Measurements from ENCODE around the gene ERGIC1.

Gene ERGIC1

GRCh38 chr5:172902497-172903472, 68.7 kb downstream of the ERGIC1 start:
- no peak for DNase-seq (ENCODE audit: low read depth in 2 of 2)

GRCh38 chr5:172903790-172904189, 69.7 kb downstream of the ERGIC1 start:
- DNase-seq (ENCODE audit: low read depth in 2 of 2): no peak

GRCh38 chr5:172904312-172904642, 70.2 kb downstream of the ERGIC1 start:
- DNase-seq (ENCODE audit: low read depth in 2 of 2): no peak

GRCh38 chr5:172904643-172905345, 70.7 kb downstream of the ERGIC1 start:
- no peak for DNase-seq (ENCODE audit: low read depth in 2 of 2)

- DNase-seq (ENCODE audit: low read depth in 2 of 2): no peak
Measured at GRCh38 chr5:172905346-172906140, 71.5 kb downstream of the ERGIC1 start.

- no peak for DNase-seq (ENCODE audit: low read depth in 2 of 2)
Measured at GRCh38 chr5:172906436-172906835, 72.4 kb downstream of the ERGIC1 start.

- DNase-seq (ENCODE audit: low read depth in 2 of 2): no peak
Measured at GRCh38 chr5:172906888-172907287, 72.8 kb downstream of the ERGIC1 start.

GRCh38 chr5:172907657-172908056, 73.6 kb downstream of the ERGIC1 start:
- no peak for DNase-seq (ENCODE audit: low read depth in 2 of 2)

- DNase-seq (ENCODE audit: low read depth in 2 of 2): no peak
Measured at GRCh38 chr5:172908662-172909061, 74.6 kb downstream of the ERGIC1 start.

- DNase-seq (ENCODE audit: low read depth in 2 of 2): no peak
Measured at GRCh38 chr5:172909931-172910502, 76.0 kb downstream of the ERGIC1 start.

- no peak for DNase-seq (ENCODE audit: low read depth in 2 of 2)
Measured at GRCh38 chr5:172910828-172911627, 77.0 kb downstream of the ERGIC1 start.

- no peak for DNase-seq (ENCODE audit: low read depth in 2 of 2)
Measured at GRCh38 chr5:172911628-172911880, 77.5 kb downstream of the ERGIC1 start.

GRCh38 chr5:172911976-172912375, 77.9 kb downstream of the ERGIC1 start:
- DNase-seq (ENCODE audit: low read depth in 2 of 2): no peak

- no peak for DNase-seq (ENCODE audit: low read depth in 2 of 2)
Measured at GRCh38 chr5:172913117-172913850, 79.2 kb downstream of the ERGIC1 start.

- DNase-seq (ENCODE audit: low read depth in 2 of 2): no peak
Measured at GRCh38 chr5:172915514-172915913, 81.5 kb downstream of the ERGIC1 start.

- DNase-seq (ENCODE audit: low read depth in 2 of 2): no peak
Measured at GRCh38 chr5:172918421-172919371, 84.6 kb downstream of the ERGIC1 start.

- no peak for DNase-seq (ENCODE audit: low read depth in 2 of 2)
Measured at GRCh38 chr5:172919525-172920446, 85.7 kb downstream of the ERGIC1 start.

GRCh38 chr5:172920447-172920849, 86.4 kb downstream of the ERGIC1 start:
- DNase-seq (ENCODE audit: low read depth in 2 of 2): no peak

Measured in stimulated activated CD4-positive, alpha-beta T cell treated with anti-CD3 and anti-CD28 coated beads, Interleukin-4, amount 100 ng/mL, for 48 hours (primary cell).